Central memory CD4-positive, alpha-beta T cell (primary cell): ENCODE measurements around the gene MMD2.
"Not testable (repeated sequence)": the region's sequence is repeated elsewhere in the genome, so short reads cannot be mapped to it uniquely, and the experiment has no call there.

ENCODE experiments used
- DNase-seq: peaks from one replicate; pipeline ENCODE4 v3.0.0; 2022
- total RNA-seq, 3 experiments: gene quantifications; one replicate each; lab custom pipeline; 2026; lab: John Stamatoyannopoulos, UW

Gene MMD2, protein sequence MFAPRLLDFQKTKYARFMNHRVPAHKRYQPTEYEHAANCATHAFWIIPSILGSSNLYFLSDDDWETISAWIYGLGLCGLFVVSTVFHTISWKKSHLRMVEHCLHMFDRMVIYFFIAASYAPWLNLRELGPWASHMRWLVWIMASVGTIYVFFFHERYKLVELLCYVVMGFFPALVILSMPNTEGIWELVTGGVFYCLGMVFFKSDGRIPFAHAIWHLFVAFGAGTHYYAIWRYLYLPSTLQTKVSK
- total RNA-seq: 0 reads per million in 3 experiments

DNA sequence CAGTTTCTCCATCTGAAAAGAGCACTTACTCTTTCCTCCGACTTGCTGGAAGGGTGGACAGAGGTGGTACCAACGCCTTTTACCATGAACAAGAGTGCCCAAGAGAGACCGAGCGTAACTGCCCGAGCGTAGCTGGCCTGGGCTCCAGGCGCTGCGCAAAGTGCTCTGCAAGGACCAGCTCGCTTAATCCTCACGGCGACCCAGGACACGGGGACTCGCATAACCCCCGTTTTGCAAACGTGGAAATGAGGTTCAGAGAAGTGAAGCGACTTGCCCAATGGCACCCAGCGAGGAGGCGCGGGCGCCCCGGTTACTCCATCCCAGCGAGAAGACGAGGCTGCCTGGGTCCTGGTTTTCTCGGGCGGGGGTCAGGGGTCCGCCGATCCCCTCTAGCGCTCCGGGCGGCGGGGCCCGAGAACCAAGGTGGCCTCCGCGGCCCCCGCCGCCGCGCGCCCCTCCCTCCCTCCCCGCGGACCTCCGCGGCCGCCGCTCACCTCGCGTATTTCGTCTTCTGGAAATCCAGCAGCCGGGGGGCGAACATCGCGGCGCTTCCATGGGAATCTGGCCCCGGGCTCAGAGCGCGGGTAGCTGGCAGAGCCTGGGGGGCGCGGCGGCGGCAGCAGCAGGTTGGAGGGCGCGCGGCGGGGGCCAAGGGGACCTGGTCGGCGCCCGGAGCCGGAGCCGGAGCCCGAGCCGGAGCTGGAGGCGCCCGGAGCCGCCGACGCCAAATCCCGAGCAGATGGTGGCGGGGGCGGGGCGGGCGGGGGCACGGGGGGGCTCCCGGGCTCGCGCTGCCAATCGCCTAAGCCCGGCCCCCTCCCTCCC lies at the start of gene MMD2:
MMD2 (minus strand) TSS at position 711 of the 825 bp plus-strand sequence; CDS start at position 541, 170 bp downstream.
- DNase-seq: no peak

DNA sequence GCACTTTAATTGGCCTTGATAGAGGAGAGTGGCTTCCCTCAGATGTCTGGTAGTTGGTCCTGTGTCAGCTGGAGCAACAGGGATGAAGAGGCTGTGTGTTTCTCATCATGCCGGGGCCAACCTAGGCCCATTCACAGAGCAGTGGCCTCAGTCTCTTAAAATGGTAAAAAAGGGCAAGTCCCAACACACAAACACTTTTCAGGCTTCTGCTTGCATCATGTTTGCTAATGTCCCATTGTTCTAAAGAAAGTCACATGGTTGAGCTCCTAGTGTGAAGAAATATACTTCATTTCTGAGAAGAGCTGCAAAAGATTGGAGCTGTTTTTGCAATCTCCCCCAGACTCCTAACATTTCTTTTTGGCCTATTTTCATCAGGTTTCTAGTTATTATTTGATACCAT lies 46.1 kb upstream of the MMD2 start:
- DNase-seq: no peak

DNA sequence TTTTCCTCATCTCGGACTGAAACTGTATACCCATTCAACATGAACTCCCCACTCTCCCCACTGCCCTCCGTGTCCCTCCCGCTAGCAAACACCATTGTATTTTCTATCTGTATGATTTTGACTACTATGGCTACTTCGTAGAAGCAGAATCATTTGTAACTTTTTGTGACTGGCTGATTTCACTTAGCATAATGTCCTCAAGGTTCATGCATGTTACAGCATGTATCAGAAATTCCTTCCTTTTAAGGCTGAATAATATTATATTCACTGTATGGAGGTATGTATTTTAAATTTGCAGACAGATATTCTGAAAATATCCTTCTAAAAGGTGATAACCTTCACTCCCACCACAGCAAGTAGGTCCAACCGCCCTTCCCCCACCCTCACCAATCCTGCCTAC lies 42.9 kb upstream of the MMD2 start:
- DNase-seq: no peak

DNA sequence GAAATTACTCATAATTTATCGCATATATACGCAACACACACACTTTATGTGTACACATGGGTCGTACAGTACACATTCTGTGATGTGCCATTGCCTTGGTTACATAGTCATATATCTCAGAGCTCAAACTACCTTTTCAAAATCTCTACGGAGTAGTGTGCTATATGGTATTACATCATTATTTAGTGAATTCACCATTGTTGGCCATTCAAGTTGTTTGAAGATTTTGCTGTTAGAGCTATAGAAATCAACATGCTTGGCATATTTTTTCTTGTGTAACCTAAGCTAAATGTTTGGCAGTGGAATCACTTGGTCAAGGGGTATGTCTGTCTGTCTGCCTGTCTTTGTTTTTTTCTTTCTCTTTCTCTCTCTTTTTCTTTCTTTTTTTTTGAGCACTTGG lies 42.0 kb upstream of the MMD2 start:
- DNase-seq: no peak

DNA sequence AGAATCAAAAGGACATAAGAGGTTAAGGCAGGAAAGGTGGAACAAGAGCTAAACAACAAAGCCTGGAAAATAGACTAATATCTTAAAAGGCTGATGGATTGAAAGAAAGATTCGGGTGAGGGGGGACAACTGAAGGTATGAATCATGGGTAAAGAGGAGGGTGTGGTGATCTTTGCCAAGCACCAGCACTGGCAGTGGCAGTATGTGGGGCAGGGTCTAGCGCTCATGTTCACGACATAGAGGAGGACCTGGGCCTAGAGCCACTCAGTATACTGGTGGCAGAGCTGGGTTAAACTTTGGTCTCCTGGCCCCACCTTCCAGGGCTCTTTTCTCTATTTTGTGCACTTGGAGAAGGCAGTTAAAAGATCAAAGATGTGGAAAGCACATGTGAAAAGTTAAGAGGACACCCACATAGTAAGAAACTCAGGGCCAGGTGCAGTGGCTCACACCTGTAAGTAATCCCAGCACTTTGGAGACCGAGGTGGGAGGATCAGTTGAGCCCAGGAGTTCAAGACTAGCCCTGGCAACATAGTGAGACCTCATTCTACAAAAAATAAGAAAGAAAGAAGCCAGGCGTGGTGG lies 40.5 kb upstream of the MMD2 start:
- DNase-seq: no peak

DNA sequence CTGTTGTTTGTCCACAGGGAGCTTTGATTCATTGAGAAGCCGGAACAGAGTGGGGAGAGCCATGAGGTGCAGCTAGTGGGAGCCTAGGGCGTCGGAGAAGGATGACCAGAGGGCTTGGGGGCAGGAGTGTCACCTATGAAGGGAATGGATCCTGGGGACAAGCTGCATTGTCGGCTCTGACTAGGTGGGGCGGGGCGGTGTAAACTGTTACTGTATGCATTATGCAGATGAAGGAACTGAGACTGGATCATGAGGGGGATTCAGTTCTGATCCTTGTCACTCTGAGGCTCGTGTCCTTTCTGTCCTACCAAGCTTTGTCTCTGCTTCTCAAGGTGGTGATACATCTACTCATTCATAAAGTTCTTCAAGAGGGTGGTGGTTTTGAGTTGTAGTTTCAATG lies 39.9 kb upstream of the MMD2 start:
- no peak for DNase-seq

DNA sequence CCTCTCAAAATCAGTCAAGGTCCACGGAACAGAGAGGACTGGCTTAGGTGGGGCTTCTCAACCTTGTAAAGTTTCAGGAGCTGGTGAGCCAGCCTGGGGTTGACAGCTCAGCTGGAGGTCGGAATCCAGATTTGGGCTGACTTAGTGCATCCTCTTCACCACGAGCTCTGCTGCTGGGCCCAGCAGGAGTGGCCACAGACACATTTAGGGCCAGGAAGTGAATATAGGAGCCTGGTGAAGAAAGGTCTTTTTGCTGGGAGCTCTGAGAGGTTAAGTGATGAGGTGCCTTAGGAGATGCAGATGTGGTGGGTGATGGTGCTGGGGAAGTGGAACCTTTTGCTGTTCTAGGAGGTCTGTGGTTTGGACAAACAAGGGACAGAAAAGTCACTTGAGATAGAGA lies 39.3 kb upstream of the MMD2 start:
- DNase-seq: no peak

DNA sequence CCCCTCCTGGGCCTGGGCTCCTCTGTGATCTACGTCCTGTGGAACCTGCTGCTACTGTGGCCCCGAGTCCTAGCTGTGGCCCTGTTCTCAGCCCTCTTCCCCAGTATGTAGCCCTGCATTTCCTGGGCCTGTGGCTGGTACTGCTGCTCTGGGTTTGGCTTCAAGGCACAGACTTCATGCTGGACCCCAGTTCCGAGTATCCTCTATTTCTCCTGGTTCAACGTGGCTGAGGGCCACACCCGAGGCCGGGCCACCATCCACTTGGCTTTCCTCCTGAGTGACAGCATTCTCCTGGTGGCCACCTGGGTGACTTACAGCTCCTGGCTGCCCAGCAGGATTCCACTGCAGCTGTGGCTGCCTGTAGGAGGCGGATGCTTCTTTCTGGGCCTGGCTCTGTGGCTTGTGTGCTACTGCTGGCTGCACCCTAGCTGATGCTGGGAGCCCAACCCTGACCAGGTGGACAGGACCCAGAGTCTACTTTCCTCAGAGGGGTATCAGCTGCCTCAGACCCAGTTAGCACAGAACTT lies 37.8 kb upstream of the MMD2 start:
- no peak for DNase-seq

DNA sequence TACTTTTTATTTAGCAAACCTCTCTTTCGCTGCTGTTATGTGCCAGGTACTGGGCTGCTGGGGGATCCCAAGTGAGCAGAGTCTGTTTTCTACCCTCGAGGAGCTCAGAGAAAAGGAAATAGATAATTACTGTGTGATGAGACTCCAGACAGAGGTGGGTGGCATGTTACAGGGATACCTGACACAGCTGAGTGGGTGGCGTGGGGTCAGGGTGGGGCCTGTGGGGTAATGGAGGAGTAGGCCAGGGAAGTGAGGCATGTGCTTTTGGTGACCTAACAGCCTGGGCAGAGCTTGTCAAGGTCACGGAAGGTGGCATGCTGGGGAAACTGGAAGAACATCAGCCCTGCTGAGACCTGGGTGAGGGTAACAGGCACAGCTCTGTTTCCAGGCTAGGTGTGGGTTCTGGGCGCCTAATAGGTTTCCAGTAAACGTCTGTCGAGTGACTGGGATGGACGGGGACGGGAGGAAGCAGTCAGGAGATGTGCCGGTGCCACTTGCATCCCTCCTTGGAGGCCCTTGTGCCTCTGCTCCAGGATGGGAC lies 36.5 kb upstream of the MMD2 start:
- no peak for DNase-seq

DNA sequence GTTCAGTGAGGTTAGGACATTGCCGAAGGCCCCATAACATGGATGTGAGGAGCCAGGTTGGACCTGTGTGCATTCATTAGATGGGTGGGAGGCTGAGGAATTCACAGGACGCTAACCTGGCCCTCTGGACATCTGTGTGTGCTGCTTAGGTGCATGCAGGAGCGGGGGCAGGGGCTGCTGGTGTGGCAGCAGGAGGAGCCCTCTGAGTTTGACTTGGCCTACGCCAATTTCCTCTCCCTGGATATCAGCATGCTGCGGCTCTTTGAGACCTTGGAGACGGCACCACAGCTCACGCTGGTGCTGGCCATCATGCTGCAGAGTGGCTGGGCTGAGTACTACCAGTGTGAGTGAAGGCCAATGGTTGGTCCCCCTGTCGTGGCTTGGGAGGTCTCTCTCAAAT lies 34.5 kb upstream of the MMD2 start:
- DNase-seq: no peak

DNA sequence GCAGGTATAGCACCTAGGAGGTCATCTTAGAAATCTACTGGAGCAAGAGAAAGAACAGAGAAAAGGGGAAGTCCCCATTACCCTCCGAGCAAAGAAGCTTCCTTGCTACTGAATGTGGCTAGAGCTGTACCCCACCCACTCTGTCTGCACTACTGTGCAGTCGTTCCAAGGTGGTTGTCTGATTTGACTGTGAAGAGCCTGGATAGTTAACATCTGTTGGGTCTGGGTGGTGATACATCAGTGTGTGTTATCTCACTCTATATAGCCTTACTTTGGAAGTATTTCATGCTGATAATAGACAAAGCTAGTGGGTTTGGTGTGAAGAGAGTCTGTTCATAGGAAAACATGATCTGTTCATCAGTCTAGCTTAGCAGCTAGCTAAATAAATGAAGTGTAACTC lies 23.8 kb upstream of the MMD2 start:
- not testable (repeated sequence) for DNase-seq

DNA sequence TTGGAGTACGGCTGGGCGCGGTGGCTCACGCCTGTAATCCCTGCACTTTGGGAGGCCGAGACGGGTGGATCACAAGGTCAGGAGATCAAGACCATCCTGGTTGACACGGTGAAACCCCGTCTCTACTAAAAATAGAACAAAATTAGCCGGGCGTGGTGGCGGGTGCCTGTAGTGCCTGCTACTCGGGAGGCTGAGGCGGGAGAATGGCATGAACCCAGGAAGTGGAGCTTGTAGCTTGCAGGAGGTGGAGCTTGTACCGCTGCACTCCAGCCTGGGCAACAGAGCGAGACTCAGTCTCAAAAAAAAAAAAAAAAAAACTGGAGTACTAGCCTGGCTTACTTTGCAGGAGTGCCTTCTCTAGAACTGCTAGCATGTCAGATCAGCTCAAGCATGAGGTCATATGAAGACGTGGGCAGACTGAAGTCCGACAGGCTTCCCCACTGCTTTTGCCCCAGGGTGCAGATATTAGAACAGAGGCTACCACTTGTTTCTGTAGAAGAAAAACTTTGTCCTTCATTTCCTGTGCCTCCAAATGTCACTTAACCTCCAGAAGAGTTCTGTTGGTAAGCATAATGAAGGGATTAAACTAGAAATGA lies 22.4 kb upstream of the MMD2 start:
- DNase-seq: not testable (repeated sequence)

DNA sequence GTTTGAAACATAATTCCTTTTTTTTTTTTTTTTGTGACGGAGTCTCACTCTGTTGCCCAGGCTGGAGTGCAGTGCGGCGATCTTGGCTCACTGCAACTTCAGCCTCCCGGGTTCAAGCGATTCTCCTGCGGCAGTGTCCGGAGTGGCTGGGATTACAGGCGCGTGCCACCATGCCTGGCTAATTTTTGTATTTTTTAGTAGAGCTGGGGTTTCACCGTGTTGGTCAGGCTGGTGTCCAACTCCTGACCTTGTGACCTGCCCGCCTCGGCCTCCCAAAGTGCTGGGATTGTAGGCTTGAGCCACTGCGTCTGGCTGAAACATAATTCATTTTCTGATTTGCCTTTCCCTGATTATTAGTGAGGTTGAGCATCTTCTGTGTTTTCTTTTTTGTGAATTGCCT lies 16.6 kb upstream of the MMD2 start:
- DNase-seq: not testable (repeated sequence)

DNA sequence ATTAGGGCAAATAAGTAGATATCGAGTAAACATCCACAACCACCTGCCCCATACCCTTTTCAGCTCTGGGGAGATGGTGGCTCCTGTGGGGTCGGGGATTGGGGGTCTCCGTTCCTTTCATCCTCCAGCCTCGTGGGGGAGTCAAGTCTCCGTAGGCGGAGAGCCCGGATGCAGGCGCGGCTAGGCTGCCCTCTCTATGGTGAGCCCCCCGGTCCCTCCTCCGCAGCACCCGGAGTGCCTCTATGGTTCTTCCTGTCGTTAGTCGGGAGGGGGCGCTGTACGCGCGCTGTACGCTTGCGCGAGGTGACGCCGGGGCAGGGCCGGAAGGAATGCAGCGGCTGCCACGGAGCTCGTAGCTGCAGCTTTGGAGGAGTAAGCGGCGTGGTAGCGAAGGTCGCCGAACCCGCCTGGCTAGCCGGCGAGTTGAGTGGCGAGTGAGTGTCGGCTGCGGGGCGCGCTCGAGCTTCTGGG lies 14.8 kb upstream of the MMD2 start:
- peak; percentile 93 for DNase-seq

DNA sequence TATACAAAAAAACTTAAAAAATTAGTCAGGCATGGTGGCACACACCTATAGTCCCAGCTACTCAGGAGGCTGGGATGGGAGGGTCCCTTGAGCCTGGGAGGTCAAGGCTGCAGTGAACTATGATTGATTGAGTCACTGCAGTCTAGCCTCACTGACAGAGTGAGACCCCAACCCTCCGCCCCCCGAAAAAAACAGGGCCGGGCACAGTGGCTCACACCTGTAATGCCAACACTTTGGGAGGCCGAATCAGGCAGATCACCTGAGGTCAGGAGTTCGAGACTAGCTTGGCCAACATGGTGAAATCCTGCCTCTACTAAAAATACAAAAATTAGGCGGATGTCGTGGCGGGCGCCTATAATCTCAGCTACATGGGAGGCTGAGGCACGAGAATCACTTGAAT lies 13.5 kb upstream of the MMD2 start:
- not testable (repeated sequence) for DNase-seq

DNA sequence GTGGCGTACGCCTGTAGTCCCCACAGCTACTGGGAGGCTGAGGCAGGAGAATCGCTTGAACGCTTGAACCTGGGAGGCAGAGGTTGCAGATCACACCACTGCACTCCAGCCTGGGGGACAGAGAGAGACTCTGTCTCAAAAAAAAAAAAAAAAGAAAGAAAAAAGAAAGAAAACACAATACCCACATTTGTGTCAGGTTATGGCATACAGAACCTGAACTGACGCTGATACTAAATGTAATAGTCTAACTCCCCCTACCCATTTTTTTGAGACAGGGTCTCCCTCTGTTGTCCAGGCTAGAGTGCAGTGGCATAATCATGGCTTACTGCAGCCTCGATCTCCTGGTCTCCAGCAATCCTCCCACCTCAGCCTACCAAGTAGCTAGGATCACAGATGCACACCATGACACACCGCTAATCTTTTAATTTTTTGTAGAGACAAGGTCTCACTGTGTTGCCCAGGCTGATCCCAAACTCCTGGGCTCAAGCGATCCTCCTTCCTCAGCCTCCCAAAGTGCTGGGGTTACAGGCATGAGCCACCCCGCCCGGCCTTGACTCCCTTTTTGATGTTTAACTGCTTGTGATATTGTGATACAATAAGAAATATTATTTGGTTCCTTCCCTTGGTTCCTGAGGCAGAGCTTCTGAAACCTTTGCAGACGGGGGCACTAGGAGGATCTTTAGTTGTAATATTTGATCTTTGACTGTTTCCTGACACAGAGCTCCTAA lies 6.5 kb upstream of the MMD2 start:
- DNase-seq: no peak

DNA sequence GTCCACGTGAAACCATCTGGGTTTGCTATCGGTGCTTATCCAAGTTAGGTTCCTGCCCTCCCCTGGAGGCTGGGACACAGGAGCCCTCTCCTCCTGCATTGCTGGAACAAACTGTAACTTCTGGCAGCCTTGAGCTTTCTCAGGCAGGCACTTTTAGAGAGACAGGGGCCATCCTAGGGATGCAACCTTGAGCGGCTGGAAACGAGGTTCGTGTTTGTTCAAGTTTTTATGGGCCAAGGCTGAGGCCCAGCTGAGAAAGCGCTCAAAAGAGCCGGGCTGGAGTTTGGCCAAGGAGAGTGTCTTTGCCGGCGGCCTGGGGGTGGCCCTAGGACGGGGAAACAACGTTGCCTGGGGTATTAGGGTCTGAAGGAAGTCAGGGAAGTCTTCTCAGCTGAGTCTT lies 5.5 kb upstream of the MMD2 start:
- DNase-seq: no peak

DNA sequence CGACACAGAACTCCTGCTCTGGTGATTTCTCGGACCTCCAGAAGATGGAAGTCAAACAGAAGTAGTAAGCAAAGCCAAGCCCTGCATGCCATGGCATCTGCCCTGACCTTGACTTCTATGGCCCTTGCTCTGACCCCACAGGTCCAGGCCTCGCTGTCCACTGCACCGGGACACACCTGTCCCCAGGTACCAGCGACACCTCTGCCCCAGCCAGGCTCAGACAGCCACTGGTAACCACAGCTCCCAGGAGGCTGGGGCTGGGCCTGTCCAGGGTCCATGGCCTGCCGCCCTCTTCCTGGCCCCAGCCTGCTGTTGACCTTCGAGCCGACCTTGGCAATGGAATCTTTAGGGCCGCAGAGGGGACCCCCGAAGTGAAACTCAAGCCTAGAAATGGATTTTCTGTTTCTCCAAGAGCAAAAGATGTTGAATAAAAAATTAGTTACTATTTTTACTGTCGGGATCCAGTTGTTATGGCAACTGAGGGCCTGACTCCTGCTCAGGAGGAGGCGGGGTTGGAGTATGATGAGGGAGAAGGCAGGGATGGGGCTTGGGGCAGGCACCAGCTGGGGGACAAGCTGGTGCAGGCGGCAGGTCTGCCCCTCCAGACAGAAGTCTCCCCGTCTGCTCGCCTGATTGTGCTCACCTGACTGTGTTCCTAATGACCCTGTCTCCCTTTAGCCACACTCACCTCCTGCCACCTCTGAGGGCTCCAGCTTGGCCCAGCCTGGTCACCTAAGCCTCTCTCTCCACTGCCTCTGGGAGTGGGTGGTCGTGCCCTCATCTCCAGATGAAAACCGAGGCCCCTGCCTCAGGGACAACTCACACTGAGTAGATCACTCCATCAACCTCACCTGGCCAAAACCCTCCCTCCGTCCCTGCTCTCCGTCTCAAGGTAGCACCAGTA lies 4.1 kb upstream of the MMD2 start:
- no peak for DNase-seq

DNA sequence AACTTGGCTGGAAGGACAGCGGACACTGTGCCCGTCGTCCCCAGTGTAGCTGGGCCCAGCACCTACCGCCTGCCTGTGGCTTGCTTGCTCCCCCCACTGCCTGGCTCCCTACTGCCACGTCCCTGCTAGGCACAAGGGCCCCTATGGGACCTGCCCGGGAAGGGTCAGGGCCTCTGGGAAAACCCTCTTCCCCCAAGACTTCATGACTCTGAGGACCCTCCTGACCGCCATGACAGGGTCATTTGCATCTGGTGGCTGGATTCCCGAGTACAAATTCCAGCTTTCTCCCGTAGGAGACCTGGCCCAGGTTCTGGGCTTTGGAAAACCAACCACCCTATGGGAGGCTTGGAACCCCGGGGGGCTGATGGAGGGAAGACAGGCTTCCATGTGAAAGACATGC lies 1.4 kb upstream of the MMD2 start:
- DNase-seq: no peak

DNA sequence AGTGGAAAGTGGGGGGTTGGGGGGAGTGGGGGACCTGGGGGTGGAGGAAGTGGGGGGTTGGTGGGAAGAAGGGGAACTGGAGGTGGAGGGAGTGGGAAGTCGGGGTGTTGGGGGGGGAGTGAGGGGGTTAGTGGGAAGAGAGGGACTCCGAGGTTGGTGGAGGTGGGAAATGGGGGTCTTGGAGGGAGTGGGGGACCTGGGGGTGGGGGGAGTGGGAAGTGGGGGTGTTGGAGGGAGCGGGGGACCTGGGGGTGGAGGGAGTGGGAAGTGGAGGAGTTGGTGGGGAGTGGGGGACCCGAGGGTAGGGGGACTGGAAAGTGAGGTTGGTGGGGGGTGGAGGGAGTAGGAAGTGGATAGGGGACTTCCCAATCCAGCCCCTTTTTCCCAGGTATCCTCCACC lies 906 bp upstream of the MMD2 start:
- DNase-seq: no peak

DNA sequence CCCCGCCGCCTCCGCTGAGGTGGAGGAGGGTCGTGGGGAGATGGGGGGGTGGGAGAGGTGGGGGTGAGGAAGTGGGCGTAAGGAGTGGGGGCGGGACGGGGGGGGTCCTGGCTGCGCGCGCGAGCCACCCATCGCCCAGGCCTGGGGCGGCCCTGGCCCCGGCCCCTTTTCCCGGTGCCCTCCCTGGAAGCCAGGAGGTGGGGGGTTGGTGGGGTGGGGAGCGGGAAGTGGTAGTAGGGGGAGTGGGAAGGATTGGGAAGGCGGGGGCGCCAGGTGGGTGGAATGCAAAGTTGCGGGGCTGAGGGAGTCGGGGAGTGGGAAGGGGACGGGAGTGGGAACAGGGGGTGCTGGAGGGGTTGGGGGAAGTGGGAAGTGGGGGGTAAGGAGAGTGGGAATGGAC lies 319 bp upstream of the MMD2 start:
- DNase-seq: no peak
